ENCODE results near the gene JADE2.
"Not testable (repeated sequence)": the region's sequence is repeated elsewhere in the genome, so short reads cannot be mapped to it uniquely, and the experiment has no call there.

The JADE2 gene

GRCh38 chr5:134524826-134525682 lies at the start of gene JADE2:
JADE2 (plus strand) TSS chr5:134525670; CDS start chr5:134535858, 10,188 bp downstream.
- peak within 1 kb of the TSS; percentile 92 for H3K4me3 ChIP-seq (ENCODE audit: low read length)
- H3K27ac ChIP-seq (ENCODE audit: low read depth, low read length) = peak within 1 kb of the TSS; percentile 98
- H3K4me1 ChIP-seq (ENCODE audit: control insufficient read depth, insufficient read depth, low read length) = peaks cover 6% of the 10 kb centered on the region
- no peaks in the 10 kb centered on the region for H3K27me3 ChIP-seq (ENCODE audit: control insufficient read depth, insufficient read depth, low read length)
- peak within 1 kb of the TSS; percentile 96 for H3K9ac ChIP-seq (ENCODE audit: low read length)
- peaks cover 3% of the 10 kb centered on the region for H3K36me3 ChIP-seq (ENCODE audit: control insufficient read depth, insufficient read depth, low read length)

GRCh38 chr5:134477462-134478245 lies 47.8 kb upstream of the JADE2 start:
- Histone ChIP-seq H3K4me1 (ENCODE audit: control insufficient read depth, insufficient read depth, low read length) (no peaks in the 10 kb centered on the region), H3K4me3 (ENCODE audit: low read length) (no peak overlapping the region), H3K9ac (ENCODE audit: low read length) (no peak overlapping the region), H3K27me3 (ENCODE audit: control insufficient read depth, insufficient read depth, low read length) (no peaks in the 10 kb centered on the region), H3K27ac (ENCODE audit: low read depth, low read length) (no peak overlapping the region), H3K36me3 (ENCODE audit: control insufficient read depth, insufficient read depth, low read length) (no peaks in the 10 kb centered on the region)

- no peak overlapping the region for H3K4me3 ChIP-seq (ENCODE audit: low read length)
- H3K4me1 ChIP-seq (ENCODE audit: control insufficient read depth, insufficient read depth, low read length) = no peaks in the 10 kb centered on the region
- H3K27ac ChIP-seq (ENCODE audit: low read depth, low read length) = no peak overlapping the region
- H3K27me3 ChIP-seq (ENCODE audit: control insufficient read depth, insufficient read depth, low read length) = no peaks in the 10 kb centered on the region
- H3K36me3 ChIP-seq (ENCODE audit: control insufficient read depth, insufficient read depth, low read length) = no peaks in the 10 kb centered on the region
- no peak overlapping the region for H3K9ac ChIP-seq (ENCODE audit: low read length)
These were observed 45.6 kb upstream of the JADE2 start for GRCh38 chr5:134479839-134480238.

GRCh38 chr5:134489227-134489944 lies 36.1 kb upstream of the JADE2 start:
- Histone ChIP-seq H3K4me3 (ENCODE audit: low read length) (no peak overlapping the region), H3K9ac (ENCODE audit: low read length) (no peak overlapping the region), H3K36me3 (ENCODE audit: control insufficient read depth, insufficient read depth, low read length) (no peaks in the 10 kb centered on the region)

GRCh38 chr5:134490255-134490924 lies 35.1 kb upstream of the JADE2 start:
- no peaks in the 10 kb centered on the region for H3K36me3 ChIP-seq (ENCODE audit: control insufficient read depth, insufficient read depth, low read length)
- no peak overlapping the region for H3K9ac ChIP-seq (ENCODE audit: low read length)
- no peak overlapping the region for H3K4me3 ChIP-seq (ENCODE audit: low read length)
- H3K4me1 ChIP-seq (ENCODE audit: control insufficient read depth, insufficient read depth, low read length) = no peaks in the 10 kb centered on the region
- no peaks in the 10 kb centered on the region for H3K27me3 ChIP-seq (ENCODE audit: control insufficient read depth, insufficient read depth, low read length)
- no peak overlapping the region for H3K27ac ChIP-seq (ENCODE audit: low read depth, low read length)

More at GRCh38 chr5:134489227-134489944, 36.1 kb upstream of the JADE2 start:
- Histone ChIP-seq H3K27me3 (ENCODE audit: control insufficient read depth, insufficient read depth, low read length) (no peaks in the 10 kb centered on the region), H3K27ac (ENCODE audit: low read depth, low read length) (no peak overlapping the region), H3K4me1 (ENCODE audit: control insufficient read depth, insufficient read depth, low read length) (no peaks in the 10 kb centered on the region)

- Histone ChIP-seq H3K4me1 (ENCODE audit: control insufficient read depth, insufficient read depth, low read length) (no peaks in the 10 kb centered on the region), H3K27ac (ENCODE audit: low read depth, low read length) (no peak overlapping the region), H3K27me3 (ENCODE audit: control insufficient read depth, insufficient read depth, low read length) (no peaks in the 10 kb centered on the region), H3K4me3 (ENCODE audit: low read length) (no peak overlapping the region), H3K9ac (ENCODE audit: low read length) (no peak overlapping the region), H3K36me3 (ENCODE audit: control insufficient read depth, insufficient read depth, low read length) (no peaks in the 10 kb centered on the region)
These were observed 34.6 kb upstream of the JADE2 start for GRCh38 chr5:134490925-134491271.

- Histone ChIP-seq H3K36me3 (ENCODE audit: control insufficient read depth, insufficient read depth, low read length) (no peaks in the 10 kb centered on the region), H3K4me3 (ENCODE audit: low read length) (no peak overlapping the region), H3K4me1 (ENCODE audit: control insufficient read depth, insufficient read depth, low read length) (no peaks in the 10 kb centered on the region), H3K27me3 (ENCODE audit: control insufficient read depth, insufficient read depth, low read length) (no peaks in the 10 kb centered on the region), H3K9ac (ENCODE audit: low read length) (no peak overlapping the region), H3K27ac (ENCODE audit: low read depth, low read length) (no peak overlapping the region)
These were observed 33.5 kb upstream of the JADE2 start for GRCh38 chr5:134491841-134492442.

- H3K4me3 ChIP-seq (ENCODE audit: low read length) = no peak overlapping the region
- H3K27me3 ChIP-seq (ENCODE audit: control insufficient read depth, insufficient read depth, low read length) = no peaks in the 10 kb centered on the region
- H3K27ac ChIP-seq (ENCODE audit: low read depth, low read length) = no peak overlapping the region
- no peaks in the 10 kb centered on the region for H3K4me1 ChIP-seq (ENCODE audit: control insufficient read depth, insufficient read depth, low read length)
- no peak overlapping the region for H3K9ac ChIP-seq (ENCODE audit: low read length)
- H3K36me3 ChIP-seq (ENCODE audit: control insufficient read depth, insufficient read depth, low read length) = no peaks in the 10 kb centered on the region
These were observed 32.9 kb upstream of the JADE2 start for GRCh38 chr5:134492568-134492967.

GRCh38 chr5:134493461-134494055 lies 31.9 kb upstream of the JADE2 start:
- H3K4me3 ChIP-seq (ENCODE audit: low read length) = no peak overlapping the region
- H3K36me3 ChIP-seq (ENCODE audit: control insufficient read depth, insufficient read depth, low read length) = no peaks in the 10 kb centered on the region
- no peaks in the 10 kb centered on the region for H3K4me1 ChIP-seq (ENCODE audit: control insufficient read depth, insufficient read depth, low read length)
- H3K9ac ChIP-seq (ENCODE audit: low read length) = no peak overlapping the region
- H3K27ac ChIP-seq (ENCODE audit: low read depth, low read length) = no peak overlapping the region
- H3K27me3 ChIP-seq (ENCODE audit: control insufficient read depth, insufficient read depth, low read length) = no peaks in the 10 kb centered on the region

GRCh38 chr5:134494780-134495179 lies 30.7 kb upstream of the JADE2 start:
- no peak overlapping the region for H3K9ac ChIP-seq (ENCODE audit: low read length)
- H3K27ac ChIP-seq (ENCODE audit: low read depth, low read length) = no peak overlapping the region
- no peak overlapping the region for H3K4me3 ChIP-seq (ENCODE audit: low read length)
- no peaks in the 10 kb centered on the region for H3K36me3 ChIP-seq (ENCODE audit: control insufficient read depth, insufficient read depth, low read length)
- H3K27me3 ChIP-seq (ENCODE audit: control insufficient read depth, insufficient read depth, low read length) = no peaks in the 10 kb centered on the region
- H3K4me1 ChIP-seq (ENCODE audit: control insufficient read depth, insufficient read depth, low read length) = no peaks in the 10 kb centered on the region

GRCh38 chr5:134499905-134500304 lies 25.6 kb upstream of the JADE2 start:
- not testable (repeated sequence) for H3K27me3 ChIP-seq (ENCODE audit: control insufficient read depth, insufficient read depth, low read length); H3K36me3 ChIP-seq (ENCODE audit: control insufficient read depth, insufficient read depth, low read length); H3K9ac ChIP-seq (ENCODE audit: low read length); H3K4me3 ChIP-seq (ENCODE audit: low read length); H3K27ac ChIP-seq (ENCODE audit: low read depth, low read length); H3K4me1 ChIP-seq (ENCODE audit: control insufficient read depth, insufficient read depth, low read length)

All from rectal smooth muscle tissue (tissue), 1 donor.